H9 (cell line): Measurements from ENCODE around the gene PHLDA2. TPM values are rescaled to one million over a fixed set of nuclear protein-coding genes. Genes with fewer than 3 reads are reported as not detected.

Source experiments
- DNase-seq: peaks from one replicate; pipeline ENCODE4 v3.0.0-alpha.2; 2017
- H2AFZ ChIP-seq: one replicate; pipeline ENCODE4 v1.6.1; 2013; ENCODE audit warnings: mild to moderate bottlenecking, low read length, control low read depth, moderate library complexity
- H2AK5ac ChIP-seq: 2 replicates; pipeline ENCODE4 v1.6.1; 2013; ENCODE audit warnings: low read length, control low read depth, mixed read lengths; ENCODE audit not compliant: insufficient read length
- H2BK120ac ChIP-seq: one replicate; pipeline ENCODE4 v1.6.1; 2013; ENCODE audit warnings: low read depth, mild to moderate bottlenecking, low read length, control low read depth, inconsistent platforms; ENCODE audit not compliant: poor library complexity, severe bottlenecking
- H2BK12ac ChIP-seq: 2 replicates; pipeline ENCODE4 v1.6.1; 2013; ENCODE audit warnings: low read length, control low read depth, mixed read lengths, low read depth; ENCODE audit not compliant: insufficient read length
- H2BK15ac ChIP-seq: 2 replicates; pipeline ENCODE4 v1.6.1; 2013; ENCODE audit warnings: low read depth, low read length, control low read depth
- H2BK20ac ChIP-seq: one replicate; pipeline ENCODE4 v1.6.1; 2013; ENCODE audit warnings: low read depth, mild to moderate bottlenecking, low read length, control low read depth, inconsistent platforms; ENCODE audit not compliant: poor library complexity, severe bottlenecking
- H2BK5ac ChIP-seq: 2 replicates; pipeline ENCODE4 v1.6.1; 2013; ENCODE audit warnings: low read length, control low read depth, mixed read lengths; ENCODE audit not compliant: insufficient read length
- H3K14ac ChIP-seq: 2 replicates; pipeline ENCODE4 v1.6.1; 2013; ENCODE audit warnings: low read length, control low read depth; ENCODE audit not compliant: insufficient read depth
- H3K18ac ChIP-seq: 2 replicates; pipeline ENCODE4 v1.6.1; 2013; ENCODE audit warnings: low read depth, mild to moderate bottlenecking, mixed read lengths, low read length, control low read depth; ENCODE audit not compliant: insufficient read length
- H3K23ac ChIP-seq: 2 replicates; pipeline ENCODE4 v1.6.1; 2013; ENCODE audit warnings: low read length, control low read depth, mixed read lengths, low read depth; ENCODE audit not compliant: insufficient read length
- H3K23me2 ChIP-seq: 2 replicates; pipeline ENCODE4 v1.6.1; 2013; ENCODE audit warnings: low read depth, mild to moderate bottlenecking, mixed read lengths, low read length, control low read depth; ENCODE audit not compliant: insufficient read length, poor library complexity, severe bottlenecking
- H3K27ac ChIP-seq: 2 replicates; pipeline ENCODE4 v1.5.1; 2013; ENCODE audit warnings: low read length, control low read depth, mixed read lengths, low read depth; ENCODE audit not compliant: insufficient read length
- H3K27me3 ChIP-seq: 2 replicates; pipeline ENCODE4 v1.6.1; 2013; ENCODE audit warnings: low read length, control low read depth, inconsistent platforms; ENCODE audit not compliant: insufficient read depth
- H3K4ac ChIP-seq: 2 replicates; pipeline ENCODE4 v1.6.1; 2013; ENCODE audit warnings: low read depth, mild to moderate bottlenecking, control low read depth, inconsistent platforms, low read length, moderate library complexity
- H3K4me1 ChIP-seq: 2 replicates; pipeline ENCODE4 v1.6.1; 2013; ENCODE audit warnings: low read length, control low read depth, inconsistent platforms; ENCODE audit not compliant: insufficient read depth
- H3K4me2 ChIP-seq: 2 replicates; pipeline ENCODE4 v1.6.1; 2013; ENCODE audit warnings: low read length, control low read depth, mixed read lengths; ENCODE audit not compliant: insufficient read length, insufficient read depth
- H3K56ac ChIP-seq: 2 replicates; pipeline ENCODE4 v1.6.1; 2013; ENCODE audit warnings: low read depth, mild to moderate bottlenecking, mixed read lengths, low read length, control low read depth; ENCODE audit not compliant: insufficient read length
- H3K79me1 ChIP-seq: 2 replicates; pipeline ENCODE4 v1.6.1; 2013; ENCODE audit warnings: low read depth, mild to moderate bottlenecking, moderate library complexity, low read length, control low read depth, inconsistent platforms; ENCODE audit not compliant: insufficient read depth, poor library complexity, severe bottlenecking
- H3K79me2 ChIP-seq: 2 replicates; pipeline ENCODE4 v1.6.1; 2013; ENCODE audit warnings: low read length, control low read depth, inconsistent platforms; ENCODE audit not compliant: insufficient read depth
- H3K9ac ChIP-seq: 2 replicates; pipeline ENCODE4 v1.6.1; 2013; ENCODE audit warnings: low read length, control low read depth, mixed read lengths; ENCODE audit not compliant: insufficient read length; ENCODE audit errors: extremely low read depth
- H3K9me3 ChIP-seq: one replicate; pipeline ENCODE4 v1.6.1; 2013; ENCODE audit warnings: low read depth, low read length, inconsistent platforms; ENCODE audit not compliant: control insufficient read depth
- H3T11ph ChIP-seq: one replicate; pipeline ENCODE4 v1.6.1; 2013; ENCODE audit warnings: mild to moderate bottlenecking, low read length, control low read depth, inconsistent platforms
- H4K20me1 ChIP-seq: one replicate; pipeline ENCODE4 v1.6.1; 2013; ENCODE audit not compliant: control insufficient read depth, insufficient read length, insufficient read depth
- H4K5ac ChIP-seq: 2 replicates; pipeline ENCODE4 v1.6.1; 2013; ENCODE audit warnings: low read depth, mild to moderate bottlenecking, mixed read lengths, low read length, control low read depth; ENCODE audit not compliant: insufficient read length
- H4K8ac ChIP-seq: replicated peaks from 2 replicates; pipeline ENCODE4 v1.6.1; 2013; ENCODE audit warnings: low read length, control low read depth, mixed read lengths, low read depth; ENCODE audit not compliant: insufficient read length
- H4K91ac ChIP-seq: 2 replicates; pipeline ENCODE4 v1.6.1; 2013; ENCODE audit warnings: low read depth, mild to moderate bottlenecking, moderate library complexity, mixed read lengths, low read length, control low read depth; ENCODE audit not compliant: insufficient read length
- H3K27ac Mint-ChIP-seq, 3 experiments: 2 replicates in 2 of 3; 3 replicates in 1 of 3; pipeline ENCODE4 v1.8.0; 2020 to 2021; ENCODE audit warnings: mixed read lengths in 3 of 3, mild to moderate bottlenecking in 1 of 3, moderate library complexity in 1 of 3
- H3K27me3 Mint-ChIP-seq: 2 replicates; pipeline ENCODE4 v1.8.0; 2021; ENCODE audit warnings: low read depth, mild to moderate bottlenecking, moderate library complexity, mixed read lengths
- H3K36me3 Mint-ChIP-seq, 3 experiments: 2 replicates in 2 of 3; 3 replicates in 1 of 3; pipeline ENCODE4 v1.8.0; 2020 to 2021; ENCODE audit warnings: low read depth in 3 of 3, mixed read lengths in 3 of 3; ENCODE audit not compliant: insufficient read depth in 1 of 3
- H3K4me1 Mint-ChIP-seq, 2 experiments: 2 replicates each; pipeline ENCODE4 v1.8.0; 2020; ENCODE audit warnings: mixed read lengths in 2 of 2
- H3K4me3 Mint-ChIP-seq, 2 experiments: 2 replicates in 1 of 2; 3 replicates in 1 of 2; pipeline ENCODE4 v1.8.0; 2020 to 2021; ENCODE audit warnings: mild to moderate bottlenecking in 2 of 2, mixed read lengths in 2 of 2, moderate library complexity in 1 of 2
- H3K9me3 Mint-ChIP-seq, 2 experiments: 2 replicates in 1 of 2; 3 replicates in 1 of 2; pipeline ENCODE4 v1.8.0; 2020; ENCODE audit warnings: mild to moderate bottlenecking in 2 of 2, mixed read lengths in 2 of 2, moderate library complexity in 1 of 2
- WGBS: extraction: QIAGEN DNeasy Blood & Tissue Kit; methylation state at CpG from one replicate; pipeline ENCODE4 v1.1.7; 2013; ENCODE audit warnings: missing lambda C conversion rate, low lambda C conversion rate, mixed read lengths; ENCODE audit not compliant: insufficient read length; ENCODE audit errors: extremely low coverage; 5-methylcytosine and 5-hydroxymethylcytosine counted together
- total RNA-seq: library from RNA; stranded (reverse); gene quantifications from 2 replicates; pipeline ENCODE4 v1.2.1, GENCODE V29; 2021
- TF ChIP-seq, protein P1 (sequence below): fragments of 200-600 bp; sonication (generic); conservative IDR thresholded peaks from 3 replicates; pipeline ENCODE4 v1.8.0; 2021; ENCODE audit warnings: antibody characterized with exemption, mild to moderate bottlenecking

PHLDA2 gene
- total RNA-seq, 1 experiment from 2014 or later: 42.8 TPM

DNA sequence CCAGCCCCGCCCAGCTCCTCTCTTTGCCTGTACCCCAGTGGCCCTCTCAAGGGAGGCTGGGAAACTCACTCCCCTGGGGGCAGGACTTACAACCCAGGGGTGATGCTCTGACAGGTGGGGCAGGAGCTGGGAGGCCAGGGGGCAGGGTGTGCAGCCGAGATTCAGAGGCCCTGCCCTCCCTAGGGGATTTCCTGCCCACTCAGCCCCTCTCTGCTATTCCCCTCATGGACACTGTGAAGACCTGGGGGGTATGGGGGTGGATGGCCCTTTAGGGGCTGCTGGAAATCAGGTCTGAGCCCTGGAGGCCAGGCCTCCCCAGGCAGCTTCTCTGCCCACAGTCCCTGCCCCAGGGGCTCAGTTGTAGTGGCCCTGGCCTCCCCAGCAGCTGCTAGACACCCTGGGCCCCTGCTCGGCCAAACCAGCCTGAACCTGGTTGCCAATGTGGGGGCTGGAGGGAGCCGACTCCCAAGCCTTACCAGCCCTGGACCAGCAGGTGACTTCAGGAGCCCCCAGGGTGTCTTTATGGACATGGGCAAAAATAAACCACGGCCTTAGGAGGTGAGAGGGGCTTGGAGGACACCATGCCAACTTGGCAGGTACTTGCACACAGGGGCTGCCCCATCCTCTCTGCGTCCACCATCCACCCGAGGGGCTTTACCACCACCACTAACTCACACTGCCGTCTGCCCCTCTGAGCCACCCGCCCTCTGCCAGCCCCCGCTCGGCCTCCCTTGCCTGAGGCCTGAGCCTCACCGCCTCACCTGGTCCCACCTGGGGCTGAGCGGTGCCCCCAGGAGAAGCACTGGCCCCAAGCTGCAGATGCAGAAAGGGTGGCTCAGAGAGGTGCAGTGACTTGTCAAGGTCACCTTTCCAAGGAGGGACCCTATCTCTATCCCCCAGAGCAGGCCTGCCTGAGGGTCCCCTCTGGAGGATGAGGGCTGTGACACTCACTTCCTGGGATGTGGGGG, 2.8 kb upstream of the PHLDA2 start:
- H2BK20ac ChIP-seq: no peak overlapping the region
- H3K9ac ChIP-seq: no peak overlapping the region
- H3K23ac ChIP-seq: no peak overlapping the region
- WGBS: no CpG with 5 or more reads among the region's 13 CpGs
- no peak overlapping the region for H3K18ac ChIP-seq
- no peak overlapping the region for H2BK5ac ChIP-seq
- no peak overlapping the region; a peak in 1 of 7 replicates for H3K27ac Mint-ChIP-seq
- no peak overlapping the region for H2BK12ac ChIP-seq
- no peak overlapping the region for H2AFZ ChIP-seq
- H3T11ph ChIP-seq: no peak overlapping the region
- no peak overlapping the region for H2AK5ac ChIP-seq
- H4K8ac ChIP-seq: no peak overlapping the region
- H3K4me1 ChIP-seq: no peaks in the 10 kb centered on the region
- no peak overlapping the region for H2BK15ac ChIP-seq
- H2BK120ac ChIP-seq: no peak overlapping the region
- H4K20me1 ChIP-seq: no peaks in the 10 kb centered on the region
- TF ChIP-seq, protein P1, sequence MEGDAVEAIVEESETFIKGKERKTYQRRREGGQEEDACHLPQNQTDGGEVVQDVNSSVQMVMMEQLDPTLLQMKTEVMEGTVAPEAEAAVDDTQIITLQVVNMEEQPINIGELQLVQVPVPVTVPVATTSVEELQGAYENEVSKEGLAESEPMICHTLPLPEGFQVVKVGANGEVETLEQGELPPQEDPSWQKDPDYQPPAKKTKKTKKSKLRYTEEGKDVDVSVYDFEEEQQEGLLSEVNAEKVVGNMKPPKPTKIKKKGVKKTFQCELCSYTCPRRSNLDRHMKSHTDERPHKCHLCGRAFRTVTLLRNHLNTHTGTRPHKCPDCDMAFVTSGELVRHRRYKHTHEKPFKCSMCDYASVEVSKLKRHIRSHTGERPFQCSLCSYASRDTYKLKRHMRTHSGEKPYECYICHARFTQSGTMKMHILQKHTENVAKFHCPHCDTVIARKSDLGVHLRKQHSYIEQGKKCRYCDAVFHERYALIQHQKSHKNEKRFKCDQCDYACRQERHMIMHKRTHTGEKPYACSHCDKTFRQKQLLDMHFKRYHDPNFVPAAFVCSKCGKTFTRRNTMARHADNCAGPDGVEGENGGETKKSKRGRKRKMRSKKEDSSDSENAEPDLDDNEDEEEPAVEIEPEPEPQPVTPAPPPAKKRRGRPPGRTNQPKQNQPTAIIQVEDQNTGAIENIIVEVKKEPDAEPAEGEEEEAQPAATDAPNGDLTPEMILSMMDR: no peak
- H3K4ac ChIP-seq: no peak overlapping the region
- peaks cover 37% of the 10 kb centered on the region for H3K27me3 Mint-ChIP-seq
- no peak for DNase-seq
- H3K4me2 ChIP-seq: no peak overlapping the region
- peaks cover 4% of the 10 kb centered on the region for H3K9me3 ChIP-seq
- no peak overlapping the region for H3K56ac ChIP-seq
- no peak overlapping the region for H3K4me3 Mint-ChIP-seq
- H3K79me1 ChIP-seq: no peaks in the 10 kb centered on the region
- H3K27ac ChIP-seq: no peak overlapping the region
- H3K27me3 ChIP-seq: peaks cover 18% of the 10 kb centered on the region; the same call in 1 of the 2 replicates
- no peak overlapping the region for H4K5ac ChIP-seq
- H4K91ac ChIP-seq: no peak overlapping the region
- peaks cover 0 to 6% (median 4%) of the 10 kb centered on the region in 3 experiments; a peak in 3 of 7 replicates for H3K36me3 Mint-ChIP-seq
- peaks cover 3 to 5% of the 10 kb centered on the region in 2 experiments for H3K9me3 Mint-ChIP-seq
- no peaks in the 10 kb centered on the region for H3K79me2 ChIP-seq
- peaks cover 10% of the 10 kb centered on the region for H3K23me2 ChIP-seq
- H3K14ac ChIP-seq: no peak overlapping the region; the same call in 1 of the 2 replicates
- H3K4me1 Mint-ChIP-seq: peaks cover 6 to 8% of the 10 kb centered on the region in 2 experiments
